GM21515 (cell line): ENCODE data around the gene C10orf95.
A peak's percentile ranks its signal among the peaks of the same experiment; 100 is the strongest.
"Not testable (repeated sequence)": the region's sequence is repeated elsewhere in the genome, so short reads cannot be mapped to it uniquely, and the experiment has no call there.

Experiments
- ATAC-seq: cut with Tn5 transposase; IDR thresholded peaks from one replicate; pipeline ENCODE4 v1.9.1; 2021; ENCODE audit not compliant: unreplicated experiment

C10orf95 gene

DNA sequence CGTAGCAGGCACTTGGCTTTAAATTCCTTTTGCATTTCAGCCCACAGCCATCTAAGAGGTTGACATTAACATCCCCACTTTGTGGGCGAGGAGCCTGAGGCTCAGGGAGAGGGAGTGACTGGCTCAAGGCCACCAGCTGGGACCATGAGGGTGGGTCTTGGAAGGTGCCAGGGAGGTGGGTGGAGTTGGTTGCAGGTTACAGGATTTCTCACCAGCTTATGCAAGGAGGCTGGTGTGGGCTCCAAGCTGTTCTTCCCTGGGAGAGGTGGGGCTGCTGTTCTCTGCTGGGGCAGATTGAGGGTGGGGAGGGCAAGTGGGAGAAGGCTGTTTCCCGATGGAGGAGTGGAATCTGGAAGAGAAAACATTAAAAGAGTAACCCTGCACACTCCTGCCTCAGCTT lies 14.1 kb upstream of the C10orf95 start:
- ATAC-seq = no peak

DNA sequence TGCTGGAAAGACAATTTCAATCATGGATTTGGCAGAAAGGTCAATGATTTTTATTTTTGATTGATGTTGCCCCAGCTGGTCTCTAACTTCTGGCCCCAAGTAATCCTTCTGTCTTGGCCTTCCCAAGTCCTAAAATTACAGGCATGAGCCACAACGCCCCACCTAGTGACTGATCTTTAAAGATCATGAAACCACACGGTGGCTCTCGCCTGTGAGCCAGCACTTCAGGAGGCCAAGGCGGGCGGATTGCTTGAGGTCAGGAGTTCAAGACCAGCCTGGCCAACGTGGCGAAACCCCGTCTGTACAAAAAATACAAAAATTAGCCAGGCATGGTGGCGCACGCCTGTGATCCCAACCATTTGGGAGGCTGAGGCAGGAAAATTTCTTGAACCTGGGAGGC lies 12.6 kb upstream of the C10orf95 start:
- no peak for ATAC-seq

DNA sequence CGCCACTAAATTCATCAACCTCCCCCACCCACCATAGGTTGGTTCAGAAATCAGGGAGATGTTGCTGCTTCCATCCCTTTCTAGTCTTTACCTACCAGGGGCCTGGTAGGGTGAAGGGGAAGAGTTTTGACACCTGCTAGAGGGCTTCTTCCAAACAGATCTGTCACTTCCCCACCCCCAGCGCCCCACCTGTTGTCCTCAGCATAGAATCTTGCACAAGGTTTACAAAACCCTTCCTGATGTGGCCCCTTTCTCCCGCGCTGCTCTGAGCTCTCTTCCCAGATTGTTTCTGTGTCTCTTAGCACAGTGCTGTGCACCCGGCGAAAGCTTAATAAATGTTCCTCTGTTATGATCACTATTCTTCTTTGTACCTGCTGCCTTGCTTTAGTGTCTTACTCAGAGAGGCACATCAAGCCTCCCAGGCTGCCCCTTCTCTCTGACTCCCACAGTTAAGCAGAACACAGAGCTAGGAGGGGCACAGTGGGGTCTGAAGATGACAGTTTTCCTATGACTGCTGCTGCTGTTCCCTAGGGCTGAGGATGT lies 11.2 kb upstream of the C10orf95 start:
- ATAC-seq = no peak

DNA sequence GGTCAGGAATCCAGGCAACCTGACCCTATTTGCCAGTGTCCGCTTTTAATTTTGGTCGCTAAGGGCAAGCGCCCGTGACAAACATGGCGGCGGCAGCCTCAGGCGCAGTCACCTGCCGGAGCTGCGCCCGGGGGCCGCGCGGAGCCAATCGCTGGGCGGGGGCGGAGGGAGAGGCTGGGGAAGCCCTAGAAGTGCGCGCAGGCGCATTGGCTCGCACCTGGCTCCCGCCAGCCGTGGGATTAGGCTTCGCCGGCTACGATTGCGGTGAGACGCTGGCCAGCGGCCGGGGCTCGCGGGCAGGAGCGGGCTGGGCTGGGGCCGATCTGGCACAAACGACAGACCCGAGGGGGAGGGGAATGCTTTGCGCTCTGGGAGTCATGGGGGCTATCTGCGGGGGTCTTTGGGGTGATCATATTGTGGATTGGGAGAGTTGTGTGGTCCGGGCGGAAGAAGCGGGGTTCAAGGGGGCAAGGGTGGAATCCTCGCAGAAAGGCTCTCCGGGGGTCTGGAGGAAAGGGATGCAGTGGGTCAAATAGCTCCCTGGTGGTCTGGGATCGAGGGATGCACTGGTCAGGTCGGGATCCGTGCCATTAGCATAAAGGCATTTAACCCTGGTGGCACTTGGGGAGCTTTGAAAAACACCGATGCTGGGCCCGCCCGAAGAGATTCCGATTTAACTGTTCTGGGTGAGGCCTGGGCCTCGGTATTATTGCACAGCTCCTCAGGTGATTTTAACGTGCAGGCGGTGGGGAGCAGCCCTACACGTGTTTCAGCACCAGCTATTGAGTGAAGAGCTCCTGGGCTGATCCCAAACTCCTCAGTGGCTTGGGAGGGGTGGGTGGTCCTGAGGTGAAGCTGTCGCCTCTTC lies 10.1 kb upstream of the C10orf95 start:
- peak; percentile 77 for ATAC-seq

GRCh38 chr10:102460836-102461186 lies 9.5 kb upstream of the C10orf95 start:
- peak; percentile 23 for ATAC-seq

DNA sequence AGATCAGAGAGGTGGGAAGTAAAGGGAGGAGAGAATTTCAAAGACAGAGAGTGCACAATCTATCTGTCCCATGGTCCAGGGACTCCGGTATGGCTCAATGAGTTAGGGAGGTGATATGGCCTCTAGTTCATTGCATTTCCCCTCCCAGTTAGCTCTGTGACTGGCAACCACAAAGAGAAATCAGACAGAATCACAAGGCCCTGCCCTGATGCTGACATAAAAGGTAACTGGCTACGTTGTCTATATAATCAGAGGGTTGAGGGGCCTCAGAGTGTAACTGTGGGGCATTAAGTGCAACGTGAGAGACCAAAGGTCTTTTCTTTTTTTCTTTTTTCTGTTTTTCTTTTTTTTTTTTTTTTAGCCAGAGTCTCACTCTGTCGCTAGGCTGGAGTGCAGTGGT lies 7.3 kb upstream of the C10orf95 start:
- ATAC-seq = no peak

GRCh38 chr10:102457591-102458150 lies 6.3 kb upstream of the C10orf95 start:
- ATAC-seq = no peak

DNA sequence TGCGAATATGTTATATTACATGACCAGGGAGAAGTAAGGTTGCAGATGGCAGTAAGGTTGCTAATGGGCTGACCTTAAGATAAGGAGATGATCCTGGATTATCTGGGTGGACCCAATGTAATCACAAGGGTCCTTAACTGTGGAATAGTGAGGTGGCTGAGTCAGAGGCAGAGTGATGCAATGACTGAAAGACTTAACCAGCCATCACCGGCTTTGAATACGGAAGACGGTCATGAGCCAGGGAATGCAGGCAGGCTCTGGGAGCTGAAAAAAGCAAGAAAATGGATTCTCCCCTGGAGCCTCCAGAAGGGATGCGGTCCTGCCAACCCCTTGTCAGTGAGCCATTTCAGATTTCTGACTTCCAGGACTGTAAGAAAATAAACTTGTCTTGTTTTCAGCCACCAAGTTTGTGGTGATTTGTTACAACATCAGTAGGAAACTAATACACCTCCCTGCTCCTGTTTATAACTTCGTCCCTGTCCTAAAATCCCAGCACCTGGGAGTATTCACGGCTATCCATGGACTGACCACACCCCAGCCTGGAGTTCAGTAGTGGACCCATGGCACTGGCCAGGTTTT lies 4.6 kb upstream of the C10orf95 start:
- ATAC-seq = no peak

DNA sequence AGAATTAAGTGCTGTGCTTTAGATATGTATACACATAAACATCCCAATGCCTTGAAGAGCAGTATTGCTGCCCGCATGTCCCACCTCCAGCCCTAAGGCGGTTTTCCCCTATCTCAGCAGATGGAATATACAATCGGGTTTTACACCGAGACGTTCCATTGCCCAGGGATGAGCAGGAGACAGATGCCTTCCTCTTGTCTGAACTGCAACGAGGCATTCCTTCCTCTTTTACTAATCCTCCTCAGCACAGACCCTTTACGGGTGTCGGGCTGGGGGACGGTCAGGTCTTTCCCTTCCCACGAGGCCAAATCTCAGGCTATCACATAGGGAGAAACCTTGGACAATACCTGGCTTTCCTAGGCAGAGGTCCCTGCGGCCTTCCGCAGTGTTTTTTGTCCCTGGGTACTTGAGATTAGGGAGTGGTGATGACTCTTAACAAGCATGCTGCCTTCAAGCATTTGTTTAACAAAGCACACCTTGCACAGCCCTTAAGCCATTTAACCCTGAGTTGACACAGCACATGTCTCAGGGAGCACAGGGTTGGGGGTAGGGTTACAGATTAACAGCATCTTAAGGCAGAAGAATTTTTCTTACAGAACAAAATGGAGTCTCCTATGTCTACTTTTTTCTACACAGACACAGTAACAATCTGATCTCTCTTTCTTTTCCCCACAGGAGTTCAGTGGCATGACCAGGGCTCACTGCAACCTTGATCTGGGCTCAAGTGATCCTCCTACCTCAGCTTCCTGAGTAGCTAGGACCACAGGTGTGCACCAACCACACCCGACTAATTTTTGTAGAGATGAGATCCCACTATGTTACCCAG lies 3.5 kb upstream of the C10orf95 start:
- ATAC-seq = not testable (repeated sequence)

GRCh38 chr10:102453502-102453901 lies 2.2 kb upstream of the C10orf95 start:
- ATAC-seq = no peak

DNA sequence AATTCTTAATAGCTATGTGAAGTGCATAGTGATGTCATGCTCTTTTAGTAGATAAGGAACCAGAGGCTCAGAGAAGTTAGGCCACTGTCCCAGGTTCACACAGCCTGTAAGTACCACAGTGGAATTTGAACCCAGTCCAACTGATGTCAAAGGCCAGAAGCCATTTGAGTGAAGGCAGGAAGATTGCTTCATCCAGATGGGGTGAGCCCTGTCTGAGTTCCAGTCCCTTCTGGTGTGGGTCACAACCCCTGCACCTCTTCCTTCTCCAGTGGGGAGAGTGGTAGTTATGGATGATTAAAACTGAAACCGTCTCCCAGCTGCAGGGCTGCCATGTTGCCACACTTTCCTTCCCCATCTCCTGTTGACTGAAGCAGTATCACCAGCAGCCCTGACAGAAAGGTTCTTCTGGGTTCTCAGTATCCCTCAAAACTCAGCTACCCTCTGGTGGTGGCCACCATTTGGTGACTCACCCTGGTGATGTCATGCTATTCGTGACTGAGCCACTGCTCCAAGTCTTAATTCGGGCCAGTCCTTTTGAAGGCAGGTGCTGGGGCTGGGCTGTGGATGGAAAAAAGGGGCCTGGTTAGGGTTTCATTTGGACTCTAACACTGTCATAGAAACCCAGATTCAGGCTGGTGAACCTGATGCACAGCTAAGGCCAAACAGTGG lies 1.5 kb upstream of the C10orf95 start:
- ATAC-seq = no peak

GRCh38 chr10:102450374-102451104 lies 804 bp downstream of the C10orf95 start:
- peak; percentile 81 for ATAC-seq

GRCh38 chr10:102450124-102450373 lies 1.3 kb downstream of the C10orf95 start:
- ATAC-seq = no peak

DNA sequence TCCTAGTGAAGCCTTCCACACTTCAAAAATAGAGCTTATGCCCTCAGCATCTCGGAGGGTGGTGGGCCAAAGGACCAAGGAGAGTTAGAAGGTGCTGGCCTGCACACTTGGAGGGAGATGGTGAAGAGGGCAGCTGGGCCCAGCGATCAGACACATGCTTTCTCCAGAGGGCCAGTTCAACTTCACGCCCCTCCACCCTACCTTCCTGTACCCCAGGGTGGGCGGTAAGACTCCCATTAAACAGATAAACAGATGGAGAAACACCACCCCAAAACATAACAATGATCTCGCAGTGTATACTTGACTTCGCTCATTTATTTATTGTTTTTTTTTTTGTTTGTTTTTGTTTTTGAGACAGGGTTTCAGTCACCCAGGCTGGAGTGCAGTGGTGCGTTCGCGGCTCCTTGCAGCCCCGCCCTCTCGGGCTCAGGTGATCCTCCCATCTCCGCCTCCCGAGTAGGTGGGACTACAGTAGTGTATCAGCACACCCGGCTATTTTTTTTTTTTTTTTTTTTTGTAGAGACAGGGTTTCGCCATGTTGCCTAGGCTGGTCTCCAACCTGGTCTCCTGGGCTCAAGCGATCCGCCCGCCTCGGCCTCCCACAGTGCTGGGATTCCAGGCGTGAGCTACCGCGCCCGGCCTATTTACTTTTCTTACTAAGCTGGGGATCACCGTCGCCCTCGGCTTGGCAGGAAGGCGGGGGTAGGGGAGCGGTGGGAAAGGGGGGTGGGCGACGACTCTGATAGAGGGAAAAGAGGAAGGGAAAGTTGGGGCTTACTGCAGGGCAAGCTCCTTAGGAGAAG lies 1.8 kb downstream of the C10orf95 start:
- peak; percentile 46 for ATAC-seq

- no peak for ATAC-seq
Measured at GRCh38 chr10:102444851-102445250, 6.5 kb downstream of the C10orf95 start.

GRCh38 chr10:102438374-102438773 lies 13.0 kb downstream of the C10orf95 start:
- no peak for ATAC-seq

- no peak for ATAC-seq
Measured at GRCh38 chr10:102437515-102437914, 13.8 kb downstream of the C10orf95 start.

- no peak for ATAC-seq
Measured at GRCh38 chr10:102436312-102436711, 15.0 kb downstream of the C10orf95 start.

DNA sequence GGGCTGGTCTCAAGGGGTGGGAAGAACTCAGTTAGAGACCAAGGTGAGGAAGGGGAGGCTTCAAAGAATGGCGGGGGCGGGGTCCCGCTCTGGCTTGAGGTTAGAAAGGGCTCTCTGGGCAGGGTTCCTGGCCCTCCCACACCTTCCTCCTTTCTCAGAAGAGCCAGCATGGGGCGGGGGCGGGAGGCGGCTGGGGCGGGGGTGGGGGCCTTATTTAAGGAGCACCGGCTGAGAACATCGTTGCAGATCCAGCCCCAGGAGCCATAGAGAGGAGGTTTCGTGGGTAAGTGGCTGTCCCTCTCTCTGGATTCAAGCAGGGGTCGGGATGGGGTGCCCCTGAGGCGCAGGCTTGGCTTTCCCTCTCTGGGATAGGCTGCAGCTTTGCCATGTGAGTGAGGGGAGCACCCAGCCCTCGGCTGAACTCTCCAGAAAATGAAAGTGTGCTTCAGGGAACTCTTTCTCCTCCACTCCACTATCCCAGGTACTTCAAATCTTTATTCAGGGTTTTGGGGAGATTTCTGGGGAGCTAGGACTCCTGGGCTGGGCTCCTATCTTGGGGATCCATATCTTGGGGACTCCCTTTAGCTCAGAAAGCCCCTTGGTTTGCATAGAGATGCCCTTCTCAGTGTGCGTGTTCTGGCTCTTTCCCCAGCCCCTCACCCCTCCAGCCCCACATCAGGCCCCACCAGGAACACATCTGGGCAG lies 15.7 kb downstream of the C10orf95 start:
- ATAC-seq = no peak
